ENCODE data around the gene LCN15. TPM values are rescaled to one million over a fixed set of nuclear protein-coding genes. Genes with fewer than 3 reads are reported as not detected.
A peak's percentile ranks its signal among the peaks of the same experiment; 100 is the strongest.

The LCN15 gene
- total and polyA plus RNA-seq, 2 of the 13 experiments (the other 11 are each of a cell fraction or from before 2014, with no cell fraction given) = 1.3 to 53.7 TPM

DNA sequence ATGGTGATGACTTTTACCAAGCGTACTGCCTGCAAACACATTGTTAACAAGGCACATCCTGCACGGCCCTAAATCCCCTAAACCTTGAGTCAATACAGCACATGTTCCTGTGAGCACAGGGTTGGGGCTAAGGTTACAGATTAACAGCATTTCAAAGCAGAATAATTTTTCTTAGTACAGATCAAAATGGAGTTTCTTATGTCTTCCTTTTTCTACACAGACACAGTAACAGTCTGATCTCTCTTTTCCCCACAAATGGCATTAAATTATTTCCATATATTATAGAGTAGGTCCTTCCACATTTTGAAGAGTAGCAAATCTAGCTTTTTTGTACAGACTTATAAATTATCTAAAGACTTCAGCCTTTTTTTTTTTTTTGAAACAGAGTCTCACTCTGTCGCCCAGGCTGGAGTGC, 25.2 kb upstream of the LCN15 start (continued):
- TF ChIP-seq ARID4A (CRISPR knock-in tag; IDR thresholded peaks at IDR 0.05; ENCODE audit: borderline replicate concordance) (peak; percentile 25; the same call in 1 of the 2 replicates), POLR2G (IDR thresholded peaks at IDR 0.05; ENCODE audit: low read depth, low read length) (0 out of 2 replicates have a peak, but pooled peaks have one; percentile 45), GATAD2A (CRISPR knock-in tag; IDR thresholded peaks at IDR 0.05) (no peak), ZC3H13 (CRISPR knock-in tag; IDR thresholded peaks at IDR 0.05) (no peak), MED1 (CRISPR knock-in tag; IDR thresholded peaks at IDR 0.05) (peak; percentile 36; the same call in 1 of the 2 replicates), ZNF513 (CRISPR knock-in tag; conservative IDR thresholded peaks at IDR 0.05) (no peak), GTF2F1 (IDR thresholded peaks at IDR 0.05; ENCODE audit: low read length) (no peak), ZNF780A (CRISPR knock-in tag; IDR thresholded peaks at IDR 0.05) (no peak), CREM (IDR thresholded peaks at IDR 0.05) (peak; percentile 71), CREM (CRISPR knock-in tag; IDR thresholded peaks at IDR 0.05) (no peak), THAP11 (CRISPR knock-in tag; IDR thresholded peaks at IDR 0.05) (0 out of 2 replicates have a peak, but pooled peaks have one; percentile 13), KDM5B (CRISPR knock-in tag; IDR thresholded peaks at IDR 0.05; ENCODE audit: borderline replicate concordance) (no peak), ETV5 (CRISPR knock-in tag; IDR thresholded peaks at IDR 0.05; ENCODE audit: borderline replicate concordance) (peak; percentile 66), TCF7 (IDR thresholded peaks at IDR 0.05; ENCODE audit: low read depth) (peak; percentile 76), ARHGAP35 (CRISPR knock-in tag; IDR thresholded peaks at IDR 0.05; ENCODE audit: borderline replicate concordance) (no peak), RFXANK (CRISPR knock-in tag; IDR thresholded peaks at IDR 0.05) (no peak), EP300 (IDR thresholded peaks at IDR 0.05; ENCODE audit: low read depth in 2 of 2, low read length in 2 of 2) (peak in 1 of 2 experiments; percentile 85; a peak in 2 of 4 replicates), EP300 (CRISPR knock-in tag; IDR thresholded peaks at IDR 0.05; ENCODE audit: borderline replicate concordance) (no peak), GATA4 (IDR thresholded peaks at IDR 0.05; ENCODE audit: borderline replicate concordance, low read depth) (no peak), KDM6A (CRISPR knock-in tag; IDR thresholded peaks at IDR 0.05; ENCODE audit: low read depth) (peak; percentile 71), SALL1 (CRISPR knock-in tag; IDR thresholded peaks at IDR 0.05) (no peak; the same call in 1 of the 2 replicates)
- TF ChIP-seq, protein P1, sequence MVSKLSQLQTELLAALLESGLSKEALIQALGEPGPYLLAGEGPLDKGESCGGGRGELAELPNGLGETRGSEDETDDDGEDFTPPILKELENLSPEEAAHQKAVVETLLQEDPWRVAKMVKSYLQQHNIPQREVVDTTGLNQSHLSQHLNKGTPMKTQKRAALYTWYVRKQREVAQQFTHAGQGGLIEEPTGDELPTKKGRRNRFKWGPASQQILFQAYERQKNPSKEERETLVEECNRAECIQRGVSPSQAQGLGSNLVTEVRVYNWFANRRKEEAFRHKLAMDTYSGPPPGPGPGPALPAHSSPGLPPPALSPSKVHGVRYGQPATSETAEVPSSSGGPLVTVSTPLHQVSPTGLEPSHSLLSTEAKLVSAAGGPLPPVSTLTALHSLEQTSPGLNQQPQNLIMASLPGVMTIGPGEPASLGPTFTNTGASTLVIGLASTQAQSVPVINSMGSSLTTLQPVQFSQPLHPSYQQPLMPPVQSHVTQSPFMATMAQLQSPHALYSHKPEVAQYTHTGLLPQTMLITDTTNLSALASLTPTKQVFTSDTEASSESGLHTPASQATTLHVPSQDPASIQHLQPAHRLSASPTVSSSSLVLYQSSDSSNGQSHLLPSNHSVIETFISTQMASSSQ (IDR thresholded peaks at IDR 0.05; ENCODE audit: low read depth) = peak; percentile 91
- TF ChIP-seq, protein P1 (CRISPR knock-in tag; IDR thresholded peaks at IDR 0.05; ENCODE audit: borderline replicate concordance) = peak; percentile 86; the same call in 1 of the 2 replicates
